Epithelial cell of proximal tubule (primary cell): ENCODE measurements around the gene HSPA12B. TPM values are rescaled to one million over a fixed set of nuclear protein-coding genes. Genes with fewer than 3 reads are reported as not detected.

Experiments
- DNase-seq: peaks from one replicate; pipeline ENCODE4 v3.0.0-alpha.2; 2011; ENCODE audit warnings: low read depth
- H3K4me3 ChIP-seq: 2 replicates; pipeline ENCODE4 v1.5.1; 2011; ENCODE audit warnings: low read depth, mild to moderate bottlenecking, low read length
- total RNA-seq: library from RNA; depleted of rRNA; stranded (reverse); fragments of >200 nt; gene quantifications from 2 replicates; pipeline ENCODE4 v1.2.3, GENCODE V29; 2015
- TF ChIP-seq, protein P1 (sequence below): conservative IDR thresholded peaks from 2 replicates; pipeline ENCODE4 v1.5.1; 2012; ENCODE audit warnings: low read depth, mild to moderate bottlenecking, low read length

Gene HSPA12B
- total RNA-seq, 1 donor from 2014 or later: not detected

DNA sequence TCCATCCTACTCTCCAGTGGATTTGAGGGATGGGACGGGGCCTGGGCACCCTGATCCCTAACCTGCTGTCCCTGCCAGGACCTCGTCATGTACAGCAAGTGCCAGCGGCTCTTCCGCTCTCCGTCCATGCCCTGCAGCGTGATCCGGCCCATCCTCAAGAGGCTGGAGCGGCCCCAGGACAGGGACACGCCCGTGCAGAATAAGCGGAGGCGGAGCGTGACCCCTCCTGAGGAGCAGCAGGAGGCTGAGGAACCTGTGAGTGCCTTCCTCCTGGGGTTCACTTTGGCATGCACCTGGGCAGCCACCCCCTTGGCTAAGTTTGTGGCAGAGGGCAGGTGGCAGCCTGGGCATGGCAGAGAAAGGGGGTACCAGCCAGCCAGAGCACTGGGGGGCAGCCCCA is 69.4 kb downstream of the HSPA12B start:
- DNase-seq: no peak
- no peak overlapping the region for H3K4me3 ChIP-seq
- TF ChIP-seq, protein P1, sequence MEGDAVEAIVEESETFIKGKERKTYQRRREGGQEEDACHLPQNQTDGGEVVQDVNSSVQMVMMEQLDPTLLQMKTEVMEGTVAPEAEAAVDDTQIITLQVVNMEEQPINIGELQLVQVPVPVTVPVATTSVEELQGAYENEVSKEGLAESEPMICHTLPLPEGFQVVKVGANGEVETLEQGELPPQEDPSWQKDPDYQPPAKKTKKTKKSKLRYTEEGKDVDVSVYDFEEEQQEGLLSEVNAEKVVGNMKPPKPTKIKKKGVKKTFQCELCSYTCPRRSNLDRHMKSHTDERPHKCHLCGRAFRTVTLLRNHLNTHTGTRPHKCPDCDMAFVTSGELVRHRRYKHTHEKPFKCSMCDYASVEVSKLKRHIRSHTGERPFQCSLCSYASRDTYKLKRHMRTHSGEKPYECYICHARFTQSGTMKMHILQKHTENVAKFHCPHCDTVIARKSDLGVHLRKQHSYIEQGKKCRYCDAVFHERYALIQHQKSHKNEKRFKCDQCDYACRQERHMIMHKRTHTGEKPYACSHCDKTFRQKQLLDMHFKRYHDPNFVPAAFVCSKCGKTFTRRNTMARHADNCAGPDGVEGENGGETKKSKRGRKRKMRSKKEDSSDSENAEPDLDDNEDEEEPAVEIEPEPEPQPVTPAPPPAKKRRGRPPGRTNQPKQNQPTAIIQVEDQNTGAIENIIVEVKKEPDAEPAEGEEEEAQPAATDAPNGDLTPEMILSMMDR: no peak

Other genes with a start within 250 kb of the HSPA12B start
- gene GFRA4, start 69.3 kb upstream of the HSPA12B start, total RNA-seq: not detected in 2 replicates
- not detected in 2 replicates for gene ADAM33, start 50.7 kb upstream of the HSPA12B start, total RNA-seq
- not detected in 2 replicates for gene SIGLEC1, start 20.1 kb upstream of the HSPA12B start, total RNA-seq
- gene ADISSP, start 35.1 kb downstream of the HSPA12B start, total RNA-seq: 62.0 and 64.6 TPM in 2 replicates
- gene SPEF1, start 48.8 kb downstream of the HSPA12B start, total RNA-seq: 0.92 TPM in 1 of 2 replicates, not detected in the other
- gene CENPB, start 54.1 kb downstream of the HSPA12B start, total RNA-seq: 82.3 and 99.8 TPM in 2 replicates
- gene CDC25B, start 63.6 kb downstream of the HSPA12B start, total RNA-seq: 42.3 and 46.6 TPM in 2 replicates
- gene AP5S1, start 87.9 kb downstream of the HSPA12B start, total RNA-seq: 14.4 and 22.5 TPM in 2 replicates
- 20.8 and 22.2 TPM in 2 replicates for gene MAVS, start 114.1 kb downstream of the HSPA12B start, total RNA-seq
- 29.3 and 45.4 TPM in 2 replicates for gene PANK2, start 156.7 kb downstream of the HSPA12B start, total RNA-seq